Hematopoietic multipotent progenitor cell treated with erythropoietin and hydrocortisone succinate and interleukin-3 and kit ligand, for 6 days (in vitro differentiated cells): Measurements from ENCODE around the gene ADORA3.

Source experiments
- DNase-seq: peaks from one replicate; pipeline ENCODE4 v3.0.0-alpha.2; 2015

ADORA3 gene

DNA sequence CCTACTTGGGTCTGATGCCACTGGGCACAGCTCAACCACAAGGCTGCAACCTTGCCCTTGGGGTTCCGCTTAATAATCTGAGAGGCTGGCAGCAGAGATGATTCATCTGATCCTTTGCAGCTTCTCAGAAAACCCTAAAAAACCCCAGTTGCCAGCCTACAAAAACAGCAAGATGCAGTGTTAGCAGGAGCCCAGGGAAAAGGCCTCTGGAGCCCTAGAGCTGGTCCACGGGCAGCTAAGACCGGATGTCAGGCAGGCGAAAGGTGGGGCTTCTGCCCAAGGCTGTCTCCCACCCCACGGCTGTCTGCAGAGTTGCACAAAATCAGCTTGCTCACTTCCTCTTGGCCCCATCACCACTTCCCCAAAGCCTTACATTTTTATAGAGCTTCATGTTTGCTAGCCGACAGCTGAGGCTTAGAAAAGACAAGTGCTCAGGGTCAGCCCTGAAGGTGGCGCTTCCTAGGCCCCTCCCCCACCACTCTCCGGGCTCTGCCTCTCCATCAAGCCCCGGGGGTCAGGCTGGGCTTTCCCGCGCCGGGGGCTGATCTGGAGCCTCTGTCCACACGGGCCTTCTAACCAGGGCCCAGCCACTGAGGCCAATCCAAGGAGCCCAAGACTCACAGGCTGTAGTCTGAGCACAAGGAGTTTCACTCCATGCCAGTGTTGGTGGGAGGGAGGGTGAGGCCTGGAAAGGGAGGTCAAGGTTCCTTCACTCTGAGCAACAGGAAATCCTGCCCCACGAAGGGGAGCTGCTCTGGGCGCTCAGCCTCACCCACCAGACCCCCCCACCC is 4.2 kb upstream of the ADORA3 start:
- DNase-seq, result peak; percentile 86

DNA sequence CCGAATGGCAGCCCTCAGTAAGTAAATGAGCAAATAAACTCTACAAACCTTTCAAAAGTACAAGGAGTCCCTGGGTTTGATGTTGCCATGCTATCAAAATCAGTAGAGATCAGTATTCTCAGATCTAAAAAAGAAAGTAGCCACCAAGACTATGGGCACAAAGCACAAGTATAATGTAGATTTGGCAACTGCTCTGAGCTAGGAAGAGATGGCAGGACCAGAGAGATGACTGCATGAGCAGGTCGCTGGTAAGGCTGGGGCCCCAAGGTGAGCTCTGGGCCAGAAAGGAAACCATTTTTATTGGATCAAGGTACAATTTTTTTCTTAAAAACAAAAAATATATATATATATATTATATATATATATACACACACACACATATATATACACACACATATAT is 3.1 kb upstream of the ADORA3 start:
- no peak for DNase-seq

DNA sequence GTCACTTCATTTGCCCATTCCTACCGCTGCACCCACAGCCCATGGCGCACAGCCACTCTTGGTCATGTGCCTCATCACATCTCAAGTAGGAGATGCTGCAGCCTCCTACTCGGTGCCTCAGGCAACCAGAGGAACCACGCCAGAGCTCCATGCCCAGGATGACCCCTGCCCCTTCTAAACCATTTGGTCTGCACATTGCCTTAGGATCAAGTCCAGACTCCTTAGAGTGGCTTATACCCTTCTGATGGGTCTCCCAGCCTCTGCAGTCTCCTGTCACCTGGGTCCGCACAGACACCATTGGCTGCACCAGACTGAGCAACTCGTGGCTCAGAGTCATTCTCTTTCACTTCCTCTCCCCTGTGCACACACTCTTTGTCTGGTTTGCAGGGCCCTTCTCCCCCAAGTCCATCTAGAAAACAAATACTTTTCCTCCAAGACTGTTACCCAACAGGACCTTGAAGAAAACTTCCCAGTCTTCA is 2.2 kb upstream of the ADORA3 start:
- no peak for DNase-seq

DNA sequence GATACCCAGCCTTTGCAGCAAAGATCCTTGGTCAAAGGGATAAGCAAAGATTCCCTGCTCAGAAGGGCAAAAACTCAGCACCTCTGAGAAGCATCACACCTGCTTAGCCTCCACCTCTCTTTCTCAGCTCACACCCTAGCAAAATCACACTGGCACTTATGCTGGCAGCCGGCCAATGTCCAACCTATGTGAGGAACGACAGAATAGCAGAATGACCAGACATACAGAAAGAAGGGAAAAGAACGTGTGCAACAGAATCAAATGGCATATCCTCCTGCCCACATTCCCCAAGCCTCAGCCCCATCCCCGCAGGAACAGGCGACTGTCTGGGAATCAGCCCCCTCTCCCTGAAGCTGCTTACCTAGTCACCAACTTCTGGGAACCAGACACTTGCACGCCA is 664 bp upstream of the ADORA3 start:
- no peak for DNase-seq

DNA sequence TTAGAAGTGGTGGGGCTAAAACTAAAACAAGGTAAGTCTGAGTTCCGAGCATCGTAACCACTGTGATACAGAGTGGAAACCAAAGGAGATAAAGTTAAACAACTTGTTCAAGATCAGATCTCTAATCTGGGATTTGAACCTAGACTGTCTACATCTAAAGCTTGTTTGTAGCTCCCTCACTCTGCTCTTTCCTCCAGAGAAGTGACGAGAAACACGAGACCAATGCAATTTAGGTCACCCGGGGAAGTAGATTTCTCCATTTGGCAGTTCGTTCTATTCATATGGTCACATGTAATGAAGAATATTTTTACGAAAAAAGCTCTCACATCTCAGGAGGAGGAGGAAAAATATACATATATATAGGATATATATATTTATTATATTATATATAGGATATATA is 1.8 kb downstream of the ADORA3 start:
- no peak for DNase-seq

DNA sequence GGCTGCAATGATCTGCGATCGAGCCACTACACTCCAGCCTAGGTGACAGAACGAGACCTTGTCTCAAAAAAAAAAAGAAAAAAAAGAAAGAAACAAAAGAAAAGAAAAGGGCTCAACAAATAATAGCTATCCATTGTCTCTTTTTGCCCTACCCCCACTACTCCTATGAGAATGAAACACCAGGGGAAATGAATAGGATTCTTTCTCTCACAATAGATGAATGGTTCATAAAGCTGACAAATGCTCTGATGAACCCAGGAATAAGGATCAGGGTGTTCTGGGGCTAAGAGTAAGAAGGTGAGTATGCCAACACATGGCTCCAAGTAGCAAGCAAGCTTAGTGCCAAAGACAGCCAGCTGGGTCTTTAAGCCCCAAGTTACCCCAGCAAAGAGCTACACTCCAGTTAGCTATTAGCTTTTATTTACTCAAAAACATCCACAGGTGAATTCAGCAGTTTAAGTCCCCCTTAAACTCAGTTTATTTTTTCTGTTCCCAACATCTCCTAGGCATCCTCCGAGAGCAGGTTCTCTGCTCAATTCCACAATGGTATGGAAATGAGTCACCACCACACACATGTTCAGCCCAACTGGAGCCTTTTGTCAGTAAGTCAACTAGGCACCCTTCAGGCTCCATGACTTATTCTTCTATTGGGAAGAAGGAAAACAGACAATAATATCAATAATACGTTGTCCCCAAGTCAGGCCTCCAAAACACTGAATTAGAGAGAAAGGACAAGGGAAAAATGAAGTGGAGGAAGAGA is 4.2 kb downstream of the ADORA3 start:
- no peak for DNase-seq

DNA sequence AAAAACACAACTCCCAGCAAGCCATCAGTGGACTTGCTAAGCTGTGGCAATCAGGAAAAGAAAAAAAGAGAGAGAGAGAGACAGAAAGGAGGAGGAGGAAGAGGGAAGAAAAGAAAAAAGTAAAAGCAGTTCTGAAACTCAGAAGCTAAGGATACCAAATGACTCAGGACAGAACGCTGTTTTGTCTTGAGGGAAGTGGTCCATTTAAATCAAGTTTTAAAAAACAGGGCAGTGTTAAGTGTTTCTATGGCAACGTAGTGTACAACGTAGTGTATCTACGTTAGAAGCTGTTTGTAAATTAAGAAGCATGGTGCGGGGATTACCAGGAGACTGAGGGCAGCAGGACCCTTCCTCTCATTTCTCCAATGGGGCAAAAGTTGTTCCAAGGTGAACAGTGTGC is 5.8 kb downstream of the ADORA3 start:
- no peak for DNase-seq

DNA sequence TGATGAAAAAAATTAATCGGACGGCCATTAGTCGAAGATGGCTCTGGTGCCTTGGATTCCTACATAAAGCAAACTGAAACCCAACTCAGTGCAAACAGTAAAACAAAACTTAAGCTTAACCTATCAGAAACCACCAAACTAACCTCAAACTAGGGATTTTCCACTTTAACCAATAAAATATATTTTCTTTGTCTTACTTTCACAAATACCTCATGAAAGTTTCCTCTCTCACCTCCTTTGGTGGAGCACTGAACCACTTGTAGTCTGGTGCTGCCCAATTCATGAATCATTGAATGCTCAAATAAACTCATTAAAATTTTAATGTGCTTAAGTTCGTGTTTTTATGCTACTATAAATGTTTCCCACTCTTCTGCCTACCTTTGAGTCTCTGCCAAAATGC is 7.0 kb downstream of the ADORA3 start:
- DNase-seq, result no peak

DNA sequence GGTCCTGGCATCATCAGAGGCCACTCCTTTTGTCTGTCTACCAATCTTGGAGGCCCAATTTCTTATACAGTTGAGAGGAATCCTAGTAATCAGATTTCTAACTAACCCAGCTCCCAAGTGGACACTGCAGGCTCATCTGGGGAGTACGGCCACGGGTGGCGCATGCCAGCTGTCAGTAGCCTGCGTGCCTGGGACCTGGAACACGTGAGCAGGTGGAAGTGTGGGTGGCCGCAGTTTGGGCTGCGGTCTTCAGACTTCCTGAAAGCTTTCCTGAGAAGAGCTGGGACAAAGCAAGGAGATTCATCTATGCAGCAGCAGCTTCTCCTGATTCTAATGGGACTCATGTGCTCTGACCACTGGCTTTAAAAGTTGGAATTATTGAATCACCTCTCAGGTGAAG is 12.4 kb downstream of the ADORA3 start:
- no peak for DNase-seq

DNA sequence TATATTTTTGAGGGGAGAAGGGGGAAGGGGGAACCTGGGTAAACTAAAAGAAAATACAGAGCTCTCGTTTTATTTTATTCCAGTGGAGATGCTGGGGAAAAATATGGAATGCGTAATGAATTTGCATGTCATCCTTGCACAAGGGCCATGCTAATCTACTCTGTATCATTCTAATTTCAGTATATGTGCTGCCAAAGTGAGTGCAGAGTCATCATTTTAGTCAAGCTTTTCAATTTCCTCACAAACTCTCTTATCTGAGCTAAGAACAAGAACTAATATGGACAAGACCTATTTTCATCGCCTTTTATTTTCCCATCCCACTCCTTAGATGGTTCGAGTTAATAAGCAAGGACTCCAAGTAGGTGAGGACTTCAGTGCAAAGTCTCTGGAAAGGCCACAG is 13.2 kb downstream of the ADORA3 start:
- no peak for DNase-seq

DNA sequence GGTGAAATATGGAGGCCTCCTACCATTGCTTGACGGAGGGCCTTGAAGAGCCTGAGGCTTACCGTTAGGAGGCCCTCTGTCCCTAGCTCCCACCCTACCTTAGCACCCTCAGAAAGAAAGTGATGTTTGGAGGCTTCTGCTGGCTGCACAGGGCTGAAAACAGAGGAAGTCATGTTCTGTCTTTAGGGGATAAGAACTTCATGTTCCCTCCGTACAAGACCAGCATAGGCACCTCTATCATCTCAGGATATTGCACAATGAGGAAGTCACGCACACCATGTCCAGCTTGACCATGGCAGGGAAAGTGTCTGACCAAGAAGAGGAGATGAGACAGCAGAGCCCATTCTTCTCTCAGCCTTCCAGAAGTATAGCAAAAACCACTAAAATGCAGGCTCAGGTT is 13.8 kb downstream of the ADORA3 start:
- DNase-seq, result peak; percentile 45

DNA sequence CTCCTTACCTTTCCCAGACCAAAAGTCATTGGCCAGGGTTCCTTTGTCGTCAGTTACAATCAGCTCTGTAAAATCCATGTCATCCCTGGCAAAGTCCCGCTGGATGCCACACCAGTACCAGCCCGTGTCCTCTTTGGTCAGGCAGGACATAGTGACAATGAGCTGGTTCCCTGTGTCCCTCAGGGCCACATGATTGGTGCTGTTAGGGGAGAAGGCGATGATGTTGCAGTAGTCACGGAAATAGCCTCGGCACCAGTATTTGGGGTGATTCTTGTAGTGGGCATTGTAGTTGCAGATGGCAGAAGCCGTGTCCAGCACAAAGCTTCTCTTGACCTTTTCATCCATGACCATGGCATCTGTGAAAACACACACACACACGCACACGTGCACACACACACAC is 14.8 kb downstream of the ADORA3 start:
- DNase-seq, result no peak

DNA sequence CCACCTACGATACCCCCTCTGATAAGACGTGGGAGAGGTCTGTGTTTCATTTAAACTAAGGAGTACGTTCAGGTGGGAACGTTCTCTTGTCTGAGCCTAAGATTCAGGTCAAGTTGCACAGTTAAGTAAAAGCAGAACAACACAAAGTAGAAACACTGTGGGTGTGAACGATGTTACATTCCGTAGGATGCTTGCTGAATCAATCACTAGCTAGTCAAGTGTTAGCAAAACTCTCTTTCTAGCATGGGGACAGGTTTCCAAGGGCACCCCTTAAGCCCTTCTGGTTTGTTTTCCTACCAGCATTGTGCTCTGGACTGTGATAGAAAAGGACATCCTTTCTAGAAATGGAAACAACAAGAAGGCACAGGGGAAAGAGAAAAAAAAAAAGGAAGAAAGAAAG is 16.3 kb downstream of the ADORA3 start:
- DNase-seq, result no peak

DNA sequence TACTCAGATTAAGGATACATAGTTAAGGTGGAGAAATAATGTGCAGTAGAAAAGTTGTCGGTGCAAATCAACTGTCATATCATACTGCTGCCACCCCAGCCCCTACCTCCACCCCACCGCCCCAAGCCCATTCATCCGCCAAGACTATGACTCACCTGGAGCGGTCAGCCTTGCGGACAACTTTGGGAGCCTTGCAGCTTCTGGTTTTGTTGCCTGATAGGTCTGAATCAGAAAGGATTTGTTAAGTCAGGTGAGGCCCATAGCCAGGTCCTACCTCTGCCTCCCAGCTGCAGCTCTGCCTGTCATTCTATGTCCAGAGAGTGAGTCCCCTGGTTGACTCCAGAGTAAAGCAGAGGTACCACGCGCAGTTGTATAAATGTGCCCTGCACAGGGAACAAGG is 17.0 kb downstream of the ADORA3 start:
- DNase-seq, result no peak

DNA sequence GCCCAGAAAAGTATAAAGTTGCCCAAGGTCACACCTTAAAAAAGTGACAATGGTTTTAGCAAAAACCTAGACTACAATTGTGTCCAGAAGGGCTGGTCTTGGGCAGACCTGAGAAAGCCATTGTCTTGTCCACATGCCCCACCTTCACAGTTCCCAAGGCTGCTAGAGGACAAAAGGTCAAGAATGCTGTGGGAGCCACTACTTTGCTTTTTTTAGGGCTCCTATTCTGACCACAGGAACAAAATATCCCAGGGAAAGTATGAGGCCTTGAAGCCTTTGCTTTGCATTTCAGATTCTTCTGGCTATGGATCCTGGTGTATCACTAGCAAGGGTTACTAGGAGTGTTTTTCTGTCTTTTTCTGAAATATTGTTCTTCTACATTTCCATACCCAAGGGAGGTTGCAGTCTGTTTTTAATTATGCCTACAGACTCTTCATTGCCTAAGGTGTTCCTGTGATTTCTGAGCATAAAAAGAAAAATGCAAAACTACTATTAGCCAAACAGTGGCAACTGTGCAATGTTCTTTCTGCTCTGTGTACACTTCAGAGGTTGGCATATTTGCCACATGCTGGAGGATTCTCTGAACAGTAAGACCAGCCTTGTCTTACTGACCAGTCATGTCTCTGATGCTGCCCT is 18.9 kb downstream of the ADORA3 start:
- no peak for DNase-seq

DNA sequence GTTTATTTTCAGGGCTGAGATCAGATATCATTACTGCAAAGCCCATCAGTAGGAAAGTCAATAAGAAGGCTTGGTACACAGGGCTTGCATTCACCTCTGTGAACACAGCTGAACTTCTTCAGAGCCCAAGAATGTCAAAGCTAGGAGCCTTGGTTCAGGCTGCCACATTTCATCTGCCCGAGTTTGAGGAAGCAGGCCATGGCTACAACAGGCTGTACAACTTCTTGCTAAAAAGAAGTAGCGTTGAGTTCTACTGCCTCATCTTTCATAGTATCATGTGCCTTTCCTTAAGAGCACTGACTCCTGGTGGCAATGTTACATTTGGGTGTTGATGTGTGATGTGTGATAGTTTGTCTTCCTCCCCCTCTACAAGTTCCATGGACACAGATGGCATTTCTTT is 19.6 kb downstream of the ADORA3 start:
- no peak for DNase-seq

DNA sequence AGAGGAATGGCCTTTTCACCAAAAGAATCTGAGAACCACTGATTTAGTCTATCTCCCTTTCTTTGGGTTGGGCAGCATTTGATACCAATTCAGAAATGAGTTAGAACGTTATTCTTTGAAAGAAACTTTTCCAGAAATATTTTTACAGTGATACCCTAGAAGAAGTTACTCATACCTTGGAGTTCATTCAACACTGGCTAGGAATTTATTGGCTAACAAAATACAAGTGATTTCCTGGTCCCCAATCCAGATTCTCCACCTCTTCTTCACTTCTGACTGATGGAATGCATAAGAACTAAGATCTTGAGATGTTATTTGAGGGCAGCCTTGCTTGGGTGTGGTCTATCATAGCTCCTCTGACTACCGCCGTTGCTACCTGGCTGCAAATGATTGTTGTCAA is 20.3 kb downstream of the ADORA3 start:
- no peak for DNase-seq

DNA sequence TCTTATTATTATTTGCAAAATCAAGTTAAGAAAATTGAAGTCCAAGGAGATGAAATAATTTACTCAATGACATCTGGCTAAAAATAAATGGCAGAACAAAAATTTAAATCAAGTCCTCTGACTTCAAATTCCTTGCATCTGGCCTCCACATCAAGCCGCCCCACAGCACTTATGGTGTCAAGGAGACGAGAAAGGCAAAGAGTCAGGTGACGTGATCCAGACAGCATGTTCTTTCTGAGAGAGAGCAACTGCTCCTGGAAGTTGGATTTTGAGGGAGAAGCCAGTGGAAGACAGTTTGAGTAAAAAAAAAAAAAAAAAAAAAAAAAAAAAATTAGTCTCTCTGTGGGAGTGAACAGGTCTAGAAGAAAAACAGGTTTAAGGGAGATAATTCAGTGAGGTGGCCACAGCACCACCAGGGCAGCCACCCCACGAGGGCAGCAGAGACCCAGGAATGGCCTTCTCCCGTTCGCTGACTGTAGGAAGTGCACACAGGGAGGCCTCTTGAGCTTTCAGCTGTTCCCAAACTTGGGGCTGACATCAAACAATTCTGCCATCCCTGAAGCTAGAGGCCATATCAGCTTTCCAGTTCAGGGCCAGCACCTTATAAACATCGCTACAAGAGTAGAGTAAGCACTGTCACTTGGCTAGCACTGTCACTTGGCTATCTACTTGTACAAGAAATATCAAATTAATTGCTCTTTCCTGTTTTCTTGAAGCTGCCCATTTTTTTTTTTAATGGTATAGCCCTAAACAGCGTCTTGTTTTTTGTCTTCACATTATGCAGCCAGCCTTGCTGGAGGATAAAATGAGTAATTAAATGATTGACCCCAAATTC is 21.8 kb downstream of the ADORA3 start:
- DNase-seq, result peak; percentile 87

DNA sequence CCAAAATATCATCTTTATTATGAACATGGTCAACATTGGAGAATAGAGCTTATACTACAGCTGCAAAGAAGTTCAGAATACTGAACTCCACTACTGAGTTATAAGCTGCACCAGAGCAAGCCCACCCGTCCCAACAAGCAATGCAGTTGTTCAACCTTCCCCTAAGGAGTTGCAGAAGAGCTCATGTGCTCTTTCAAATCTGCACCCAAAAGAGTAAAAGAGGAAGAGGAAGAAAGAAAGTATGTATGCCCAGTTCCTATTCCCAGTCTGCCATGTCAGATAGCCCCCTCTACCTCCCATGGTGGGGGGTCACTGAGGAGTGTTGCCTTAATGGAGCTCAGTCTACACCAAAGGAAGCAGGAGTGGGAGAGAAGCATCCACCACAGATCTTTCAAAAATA is 22.8 kb downstream of the ADORA3 start:
- DNase-seq, result no peak

DNA sequence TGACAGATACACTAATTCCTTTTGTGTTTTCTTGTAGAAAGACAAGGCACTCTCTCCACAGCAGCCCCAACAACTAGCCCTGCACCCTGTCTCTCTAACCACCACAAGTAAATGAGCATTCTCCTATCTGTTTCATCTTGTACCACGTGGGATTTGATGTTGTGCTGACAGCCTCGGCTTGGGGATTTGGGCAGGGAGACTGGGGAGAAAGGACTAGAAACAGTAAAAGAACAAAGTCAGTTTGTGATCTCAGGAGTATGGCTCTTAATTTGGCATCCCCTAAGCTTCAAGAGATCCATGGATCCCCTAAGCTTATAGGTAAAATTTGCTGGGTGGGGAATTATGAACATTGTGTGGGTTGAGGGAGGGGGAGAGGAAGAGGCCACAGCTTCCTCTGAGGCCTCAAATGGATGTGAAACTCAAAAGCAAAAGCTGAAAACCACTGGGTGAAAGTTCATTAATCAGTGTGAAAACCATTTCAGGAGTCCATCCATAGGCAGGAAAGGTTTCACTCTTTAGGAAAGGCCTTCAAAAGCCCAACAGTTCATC is 26.6 kb downstream of the ADORA3 start:
- DNase-seq, result peak; percentile 61

DNA sequence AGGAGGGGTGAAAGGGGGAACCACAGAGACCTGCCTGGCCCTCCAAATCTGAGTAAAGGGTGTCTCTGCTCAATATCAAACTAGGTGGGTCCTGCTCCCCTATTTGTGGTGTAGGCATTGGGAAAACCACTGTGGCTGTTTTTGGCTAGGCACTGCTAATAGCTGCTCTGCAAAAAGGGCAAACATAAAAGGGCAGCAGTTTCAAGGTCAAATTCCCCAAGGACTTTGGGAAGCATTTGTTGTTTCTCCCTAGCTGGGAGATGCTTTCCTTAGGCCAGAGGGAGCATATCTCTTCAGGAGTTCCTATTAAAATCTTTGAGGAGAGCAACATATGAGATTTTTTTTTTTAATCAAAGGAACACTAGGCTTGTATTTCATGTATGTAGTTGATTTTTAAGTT is 27.2 kb downstream of the ADORA3 start:
- DNase-seq, result no peak

DNA sequence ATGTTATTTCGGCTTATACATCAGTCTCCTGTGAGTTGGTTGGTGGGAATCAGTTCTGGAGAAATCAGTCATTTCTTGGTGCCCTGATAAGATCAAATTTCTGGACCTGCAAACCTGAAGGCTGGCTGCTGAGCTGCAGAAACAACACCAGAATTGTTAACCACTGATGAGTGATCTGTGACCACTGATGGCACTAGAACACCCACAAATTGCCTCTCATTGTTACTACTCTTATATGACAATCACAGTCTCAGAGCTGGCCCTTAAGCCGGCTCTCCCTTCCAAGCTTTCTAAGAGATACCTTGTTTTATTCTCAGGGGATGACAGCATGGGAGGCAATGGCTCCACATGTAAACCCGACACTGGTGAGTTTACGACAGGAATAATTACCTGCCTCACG is 27.7 kb downstream of the ADORA3 start:
- no peak for DNase-seq

DNA sequence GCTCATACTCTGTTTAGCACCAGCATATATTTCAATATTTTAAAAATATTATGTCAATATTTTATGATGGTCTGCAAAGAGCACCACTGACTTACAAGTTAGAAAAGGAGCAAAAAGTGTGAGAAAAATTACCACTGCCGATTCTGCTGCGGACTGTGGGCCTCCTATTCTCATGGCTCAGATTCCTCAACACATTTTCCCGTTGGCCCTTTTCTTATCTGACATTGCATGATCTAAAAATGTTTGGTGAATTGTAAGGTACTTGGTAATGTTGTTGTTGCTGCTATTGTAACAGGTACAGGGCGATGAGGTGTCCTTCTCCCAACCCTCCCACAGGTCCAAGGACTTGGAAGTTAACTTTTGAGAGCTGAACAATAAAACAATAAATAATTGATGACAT is 28.9 kb downstream of the ADORA3 start:
- DNase-seq, result no peak
